GM23338 (cell line): ENCODE data around the gene ST3GAL4. TPM values are rescaled to one million over a fixed set of nuclear protein-coding genes. Genes with fewer than 3 reads are reported as not detected.

Source experiments
- CREB1 ChIP-seq: fragments of 250-450 bp; sonication (Bioruptor Pico); IDR thresholded peaks from 2 replicates; pipeline ENCODE4 v1.5.0; 2020; ENCODE audit warnings: low read depth, mild to moderate bottlenecking, moderate library complexity
- polyA plus RNA-seq: library from polyadenylated mRNA; unstranded; fragments of >200 nt; fragmentation: Nextera tagmentation; extraction: Ambion mirVana; gene quantifications from 2 replicates; pipeline ENCODE4 v1.2.1, GENCODE V29; 2016
- total RNA-seq: library from RNA; depleted of rRNA; stranded (reverse); fragments of >200 nt; shearing (Covaris generic); gene quantifications from 2 replicates; pipeline ENCODE4 v1.2.3, GENCODE V29; 2014
- TF ChIP-seq, protein P1 (sequence below): fragments of 250-450 bp; sonication (Bioruptor Pico); IDR thresholded peaks from 2 replicates; pipeline ENCODE4 v1.5.0; 2020; ENCODE audit warnings: mild to moderate bottlenecking, moderate library complexity
- TF ChIP-seq, protein P2 (sequence below), 2 experiments: fragments of 200-600 bp in 1 of 2; sonication (generic) in 1 of 2; conservative IDR thresholded peaks; 2 replicates each; pipeline versions ENCODE4 v1.5.1 to v1.6.1; 2016 to 2017; ENCODE audit warnings: antibody characterized with exemption in 2 of 2, low read depth in 2 of 2, mild to moderate bottlenecking in 2 of 2, moderate library complexity in 1 of 2
- TF ChIP-seq, protein P3 (sequence below): IDR thresholded peaks from one replicate; pipeline ENCODE4 v1.6.1; 2018; ENCODE audit warnings: antibody characterized with exemption; ENCODE audit not compliant: unreplicated experiment

Gene ST3GAL4
- total and polyA plus RNA-seq, 2 experiments from 2014 or later, result 10.1 to 28.0 TPM

DNA sequence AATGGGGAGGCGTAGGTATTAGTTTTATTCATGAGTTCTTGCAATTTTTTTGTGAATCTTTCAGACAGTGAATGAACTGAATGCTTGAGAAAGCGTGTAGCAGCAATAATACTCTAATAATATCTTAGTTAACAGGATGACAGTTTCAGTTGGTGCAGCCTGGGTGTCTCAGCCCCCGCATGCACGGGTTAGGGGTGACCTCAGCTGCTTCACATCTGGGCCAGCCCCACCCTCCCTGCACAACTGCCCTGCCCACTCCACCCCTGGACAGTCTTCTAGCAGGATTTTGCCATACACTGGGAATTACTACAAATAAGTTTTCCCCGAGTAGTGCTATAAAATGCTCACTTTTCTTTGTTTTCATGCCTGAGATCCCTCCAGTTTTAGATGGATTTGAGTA lies 83.2 kb downstream of the ST3GAL4 start (continued):
- TF ChIP-seq, protein P1, sequence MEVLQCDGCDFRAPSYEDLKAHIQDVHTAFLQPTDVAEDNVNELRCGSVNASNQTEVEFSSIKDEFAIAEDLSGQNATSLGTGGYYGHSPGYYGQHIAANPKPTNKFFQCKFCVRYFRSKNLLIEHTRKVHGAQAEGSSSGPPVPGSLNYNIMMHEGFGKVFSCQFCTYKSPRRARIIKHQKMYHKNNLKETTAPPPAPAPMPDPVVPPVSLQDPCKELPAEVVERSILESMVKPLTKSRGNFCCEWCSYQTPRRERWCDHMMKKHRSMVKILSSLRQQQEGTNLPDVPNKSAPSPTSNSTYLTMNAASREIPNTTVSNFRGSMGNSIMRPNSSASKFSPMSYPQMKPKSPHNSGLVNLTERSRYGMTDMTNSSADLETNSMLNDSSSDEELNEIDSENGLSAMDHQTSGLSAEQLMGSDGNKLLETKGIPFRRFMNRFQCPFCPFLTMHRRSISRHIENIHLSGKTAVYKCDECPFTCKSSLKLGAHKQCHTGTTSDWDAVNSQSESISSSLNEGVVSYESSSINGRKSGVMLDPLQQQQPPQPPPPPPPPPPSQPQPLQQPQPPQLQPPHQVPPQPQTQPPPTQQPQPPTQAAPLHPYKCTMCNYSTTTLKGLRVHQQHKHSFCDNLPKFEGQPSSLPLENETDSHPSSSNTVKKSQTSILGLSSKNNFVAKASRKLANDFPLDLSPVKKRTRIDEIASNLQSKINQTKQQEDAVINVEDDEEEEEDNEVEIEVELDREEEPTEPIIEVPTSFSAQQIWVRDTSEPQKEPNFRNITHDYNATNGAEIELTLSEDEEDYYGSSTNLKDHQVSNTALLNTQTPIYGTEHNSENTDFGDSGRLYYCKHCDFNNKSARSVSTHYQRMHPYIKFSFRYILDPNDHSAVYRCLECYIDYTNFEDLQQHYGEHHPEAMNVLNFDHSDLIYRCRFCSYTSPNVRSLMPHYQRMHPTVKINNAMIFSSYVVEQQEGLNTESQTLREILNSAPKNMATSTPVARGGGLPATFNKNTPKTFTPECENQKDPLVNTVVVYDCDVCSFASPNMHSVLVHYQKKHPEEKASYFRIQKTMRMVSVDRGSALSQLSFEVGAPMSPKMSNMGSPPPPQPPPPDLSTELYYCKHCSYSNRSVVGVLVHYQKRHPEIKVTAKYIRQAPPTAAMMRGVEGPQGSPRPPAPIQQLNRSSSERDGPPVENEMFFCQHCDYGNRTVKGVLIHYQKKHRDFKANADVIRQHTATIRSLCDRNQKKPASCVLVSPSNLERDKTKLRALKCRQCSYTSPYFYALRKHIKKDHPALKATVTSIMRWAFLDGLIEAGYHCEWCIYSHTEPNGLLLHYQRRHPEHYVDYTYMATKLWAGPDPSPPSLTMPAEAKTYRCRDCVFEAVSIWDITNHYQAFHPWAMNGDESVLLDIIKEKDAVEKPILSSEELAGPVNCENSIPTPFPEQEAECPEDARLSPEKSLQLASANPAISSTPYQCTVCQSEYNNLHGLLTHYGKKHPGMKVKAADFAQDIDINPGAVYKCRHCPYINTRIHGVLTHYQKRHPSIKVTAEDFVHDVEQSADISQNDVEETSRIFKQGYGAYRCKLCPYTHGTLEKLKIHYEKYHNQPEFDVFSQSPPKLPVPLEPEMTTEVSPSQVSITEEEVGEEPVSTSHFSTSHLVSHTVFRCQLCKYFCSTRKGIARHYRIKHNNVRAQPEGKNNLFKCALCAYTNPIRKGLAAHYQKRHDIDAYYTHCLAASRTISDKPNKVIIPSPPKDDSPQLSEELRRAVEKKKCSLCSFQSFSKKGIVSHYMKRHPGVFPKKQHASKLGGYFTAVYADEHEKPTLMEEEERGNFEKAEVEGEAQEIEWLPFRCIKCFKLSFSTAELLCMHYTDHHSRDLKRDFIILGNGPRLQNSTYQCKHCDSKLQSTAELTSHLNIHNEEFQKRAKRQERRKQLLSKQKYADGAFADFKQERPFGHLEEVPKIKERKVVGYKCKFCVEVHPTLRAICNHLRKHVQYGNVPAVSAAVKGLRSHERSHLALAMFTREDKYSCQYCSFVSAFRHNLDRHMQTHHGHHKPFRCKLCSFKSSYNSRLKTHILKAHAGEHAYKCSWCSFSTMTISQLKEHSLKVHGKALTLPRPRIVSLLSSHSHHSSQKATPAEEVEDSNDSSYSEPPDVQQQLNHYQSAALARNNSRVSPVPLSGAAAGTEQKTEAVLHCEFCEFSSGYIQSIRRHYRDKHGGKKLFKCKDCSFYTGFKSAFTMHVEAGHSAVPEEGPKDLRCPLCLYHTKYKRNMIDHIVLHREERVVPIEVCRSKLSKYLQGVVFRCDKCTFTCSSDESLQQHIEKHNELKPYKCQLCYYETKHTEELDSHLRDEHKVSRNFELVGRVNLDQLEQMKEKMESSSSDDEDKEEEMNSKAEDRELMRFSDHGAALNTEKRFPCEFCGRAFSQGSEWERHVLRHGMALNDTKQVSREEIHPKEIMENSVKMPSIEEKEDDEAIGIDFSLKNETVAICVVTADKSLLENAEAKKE (CRISPR knock-in tag), result no peak
- TF ChIP-seq, protein P2, sequence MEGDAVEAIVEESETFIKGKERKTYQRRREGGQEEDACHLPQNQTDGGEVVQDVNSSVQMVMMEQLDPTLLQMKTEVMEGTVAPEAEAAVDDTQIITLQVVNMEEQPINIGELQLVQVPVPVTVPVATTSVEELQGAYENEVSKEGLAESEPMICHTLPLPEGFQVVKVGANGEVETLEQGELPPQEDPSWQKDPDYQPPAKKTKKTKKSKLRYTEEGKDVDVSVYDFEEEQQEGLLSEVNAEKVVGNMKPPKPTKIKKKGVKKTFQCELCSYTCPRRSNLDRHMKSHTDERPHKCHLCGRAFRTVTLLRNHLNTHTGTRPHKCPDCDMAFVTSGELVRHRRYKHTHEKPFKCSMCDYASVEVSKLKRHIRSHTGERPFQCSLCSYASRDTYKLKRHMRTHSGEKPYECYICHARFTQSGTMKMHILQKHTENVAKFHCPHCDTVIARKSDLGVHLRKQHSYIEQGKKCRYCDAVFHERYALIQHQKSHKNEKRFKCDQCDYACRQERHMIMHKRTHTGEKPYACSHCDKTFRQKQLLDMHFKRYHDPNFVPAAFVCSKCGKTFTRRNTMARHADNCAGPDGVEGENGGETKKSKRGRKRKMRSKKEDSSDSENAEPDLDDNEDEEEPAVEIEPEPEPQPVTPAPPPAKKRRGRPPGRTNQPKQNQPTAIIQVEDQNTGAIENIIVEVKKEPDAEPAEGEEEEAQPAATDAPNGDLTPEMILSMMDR (conservative IDR thresholded peaks at IDR 0.05; ENCODE audit: low read depth in 2 of 2), result no peak
- no peak for TF ChIP-seq CREB1 (CRISPR knock-in tag)
- TF ChIP-seq, protein P3, sequence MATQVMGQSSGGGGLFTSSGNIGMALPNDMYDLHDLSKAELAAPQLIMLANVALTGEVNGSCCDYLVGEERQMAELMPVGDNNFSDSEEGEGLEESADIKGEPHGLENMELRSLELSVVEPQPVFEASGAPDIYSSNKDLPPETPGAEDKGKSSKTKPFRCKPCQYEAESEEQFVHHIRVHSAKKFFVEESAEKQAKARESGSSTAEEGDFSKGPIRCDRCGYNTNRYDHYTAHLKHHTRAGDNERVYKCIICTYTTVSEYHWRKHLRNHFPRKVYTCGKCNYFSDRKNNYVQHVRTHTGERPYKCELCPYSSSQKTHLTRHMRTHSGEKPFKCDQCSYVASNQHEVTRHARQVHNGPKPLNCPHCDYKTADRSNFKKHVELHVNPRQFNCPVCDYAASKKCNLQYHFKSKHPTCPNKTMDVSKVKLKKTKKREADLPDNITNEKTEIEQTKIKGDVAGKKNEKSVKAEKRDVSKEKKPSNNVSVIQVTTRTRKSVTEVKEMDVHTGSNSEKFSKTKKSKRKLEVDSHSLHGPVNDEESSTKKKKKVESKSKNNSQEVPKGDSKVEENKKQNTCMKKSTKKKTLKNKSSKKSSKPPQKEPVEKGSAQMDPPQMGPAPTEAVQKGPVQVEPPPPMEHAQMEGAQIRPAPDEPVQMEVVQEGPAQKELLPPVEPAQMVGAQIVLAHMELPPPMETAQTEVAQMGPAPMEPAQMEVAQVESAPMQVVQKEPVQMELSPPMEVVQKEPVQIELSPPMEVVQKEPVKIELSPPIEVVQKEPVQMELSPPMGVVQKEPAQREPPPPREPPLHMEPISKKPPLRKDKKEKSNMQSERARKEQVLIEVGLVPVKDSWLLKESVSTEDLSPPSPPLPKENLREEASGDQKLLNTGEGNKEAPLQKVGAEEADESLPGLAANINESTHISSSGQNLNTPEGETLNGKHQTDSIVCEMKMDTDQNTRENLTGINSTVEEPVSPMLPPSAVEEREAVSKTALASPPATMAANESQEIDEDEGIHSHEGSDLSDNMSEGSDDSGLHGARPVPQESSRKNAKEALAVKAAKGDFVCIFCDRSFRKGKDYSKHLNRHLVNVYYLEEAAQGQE, result no peak
